Body of pancreas (tissue), 4 donors: Measurements from ENCODE around the gene MSL1. TPM values are rescaled to one million over a fixed set of nuclear protein-coding genes. Genes with fewer than 3 reads are reported as not detected.

Experiments used
- ATAC-seq: fragments of 150-250 bp; one replicate; pipeline ENCODE4 v1.9.1; 2016
- DNase-seq, 4 donors: peaks; one replicate each; pipeline ENCODE4 v3.0.0-alpha.2; 2019
- H3K27ac ChIP-seq, 4 donors: fragments of 200-600 bp; sonication (generic); 1 replicate in 3 of 4; 2 replicates in 1 of 4; pipeline versions ENCODE4 v1.5.1 to v1.6.1; 2016 to 2019; ENCODE audit warnings: mild to moderate bottlenecking in 1 of 4, mixed read lengths in 1 of 4, moderate library complexity in 1 of 4
- H3K27me3 ChIP-seq, 2 donors: fragments of 200-600 bp; sonication (generic); one replicate each; pipeline ENCODE4 v1.6.0; 2016; ENCODE audit warnings: mild to moderate bottlenecking in 1 of 2
- H3K36me3 ChIP-seq, 2 donors: fragments of 200-600 bp; sonication (generic); replicated peaks in 1 of 2; 2 replicates each; pipeline ENCODE4 v1.5.1; 2016; ENCODE audit warnings: low read depth in 2 of 2; ENCODE audit not compliant: insufficient read depth in 1 of 2
- H3K4me1 ChIP-seq: fragments of 200-600 bp; sonication (generic); one replicate; pipeline ENCODE4 v1.6.0; 2016
- H3K4me3 ChIP-seq, 2 donors: fragments of 200-600 bp; sonication (generic); 1 replicate in 1 of 2; 2 replicates in 1 of 2; pipeline ENCODE4 v1.5.1; 2016 to 2019
- H3K9me3 ChIP-seq, 3 donors: fragments of 200-600 bp; sonication (generic); 1 replicate in 2 of 3; 2 replicates in 1 of 3; pipeline ENCODE4 v1.5.1; 2016
- CTCF ChIP-seq, 7 experiments: fragments of 450-650 bp in 4 of 7; fragments of 200-600 bp in 3 of 7; sonication (generic) in 3 of 7; IDR thresholded peaks; one replicate each; pipeline ENCODE4 v1.5.1; 2016 to 2019; ENCODE audit warnings: antibody characterized with exemption in 7 of 7
- POLR2A ChIP-seq, 3 donors: fragments of 450-650 bp; IDR thresholded peaks; one replicate each; pipeline ENCODE4 v1.6.1; 2016; ENCODE audit warnings: antibody characterized with exemption in 3 of 3, mild to moderate bottlenecking in 2 of 3
- WGBS, 2 donors: methylation state at CpG; one replicate each; pipeline ENCODE4 v1.1.5; 2017; 5-methylcytosine and 5-hydroxymethylcytosine counted together
- intact Hi-C: fragments of 100-400 bp; cut with DNase I; formaldehyde crosslinking; loops from one replicate; pipeline ENCODE4 v1.15.1; 2023
- total RNA-seq, 2 donors: library from RNA; depleted of rRNA; stranded (reverse); fragments of >200 nt; gene quantifications; one replicate each; pipeline ENCODE4 v1.1.0, GENCODE V29; 2016

MSL1 gene
- total RNA-seq, 2 donors from 2014 or later = 75.5 to 157 TPM

- Histone ChIP-seq H3K9me3 (no peaks in the 10 kb centered on the region), H3K27me3 (no peaks in the 10 kb centered on the region), H3K27ac (peak overlapping the region; percentile 90 to 98 (median 98)), H3K4me3 (no peak overlapping the region), H3K4me1 (peaks cover 82% of the 10 kb centered on the region), H3K36me3 (no peaks in the 10 kb centered on the region)
- ATAC-seq = no peak
- TF ChIP-seq POLR2A (IDR thresholded peaks at IDR 0.05) = no peak
- no peak for TF ChIP-seq CTCF (IDR thresholded peaks at IDR 0.05)
- DNase-seq = no peak
- 84 to 86% methylated on average over 7 to 8 of the region's 8 CpGs for WGBS, 2 donors
- intact Hi-C loops = no loop called here
Observed at GRCh38 chr17:40074175-40074512, 47.6 kb upstream of the MSL1 start.

- DNase-seq (no peak), ATAC-seq (peak; percentile 17)
- H3K9me3 ChIP-seq = no peaks in the 10 kb centered on the region
- peak overlapping the region; percentile 90 to 98 (median 98) for H3K27ac ChIP-seq
- H3K4me1 ChIP-seq = peaks cover 75% of the 10 kb centered on the region
- H3K36me3 ChIP-seq = no peaks in the 10 kb centered on the region
- no peaks in the 10 kb centered on the region for H3K27me3 ChIP-seq
- intact Hi-C loops = no loop called here
- H3K4me3 ChIP-seq = no peak overlapping the region
- TF ChIP-seq CTCF (IDR thresholded peaks at IDR 0.05) (no peak), POLR2A (IDR thresholded peaks at IDR 0.05) (no peak)
- WGBS, 2 donors = 29 to 36% methylated on average over 6 of the region's 6 CpGs
Observed at GRCh38 chr17:40074871-40075200, 46.9 kb upstream of the MSL1 start.

DNA sequence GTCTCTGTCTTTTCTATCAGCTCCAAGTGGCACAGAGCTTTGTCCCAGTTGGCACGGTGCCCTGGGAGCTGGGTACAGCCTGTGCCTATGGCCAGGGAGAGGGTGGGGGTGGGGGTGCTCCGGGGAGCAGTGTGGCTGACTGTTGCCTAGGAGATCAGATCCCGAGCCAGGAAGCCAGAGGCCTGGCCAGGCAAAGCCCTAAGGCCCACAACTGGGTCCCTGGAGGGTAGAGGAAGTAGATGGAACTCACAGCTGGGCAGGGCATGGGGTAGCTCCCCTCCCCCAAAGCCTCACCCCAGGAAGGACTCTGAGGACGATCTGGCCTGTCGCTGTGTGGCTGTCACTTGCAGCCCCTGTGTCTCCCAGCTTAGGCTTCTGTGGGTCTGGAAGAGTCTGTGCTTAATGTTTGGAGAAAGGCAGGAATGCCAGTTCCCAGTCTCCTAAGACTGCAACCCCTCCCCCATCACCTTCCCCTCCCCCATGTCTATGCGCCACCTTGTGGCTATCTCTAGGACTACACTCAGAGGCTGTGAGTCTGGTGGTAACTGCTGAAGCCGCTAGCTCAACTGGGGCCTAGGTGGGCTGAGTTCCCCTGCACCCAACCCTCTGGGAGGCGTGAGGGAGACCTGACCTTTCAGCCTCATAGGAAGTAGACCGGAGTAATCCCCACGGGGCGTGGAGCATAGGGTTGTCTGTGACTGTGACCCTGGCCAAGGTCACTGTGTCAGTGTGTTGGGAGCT, 46.4 kb upstream of the MSL1 start:
- H3K9me3 ChIP-seq = no peaks in the 10 kb centered on the region
- no peak overlapping the region for H3K4me3 ChIP-seq
- intact Hi-C loops = no loop called here
- DNase-seq = peak; percentile 93 to 98 (median 96)
- peak; percentile 76 to 98 (median 89) for TF ChIP-seq CTCF (IDR thresholded peaks at IDR 0.05)
- TF ChIP-seq POLR2A (IDR thresholded peaks at IDR 0.05) = peak in 2 of 3 donors; percentile 47 to 51
- H3K36me3 ChIP-seq = no peaks in the 10 kb centered on the region
- H3K27me3 ChIP-seq = no peaks in the 10 kb centered on the region
- peaks cover 70% of the 10 kb centered on the region for H3K4me1 ChIP-seq
- ATAC-seq = peak; percentile 81
- peak overlapping the region; percentile 90 to 98 (median 98) for H3K27ac ChIP-seq
- 0 to 4% methylated on average over 2 to 11 of the region's 11 CpGs for WGBS, 2 donors

DNA sequence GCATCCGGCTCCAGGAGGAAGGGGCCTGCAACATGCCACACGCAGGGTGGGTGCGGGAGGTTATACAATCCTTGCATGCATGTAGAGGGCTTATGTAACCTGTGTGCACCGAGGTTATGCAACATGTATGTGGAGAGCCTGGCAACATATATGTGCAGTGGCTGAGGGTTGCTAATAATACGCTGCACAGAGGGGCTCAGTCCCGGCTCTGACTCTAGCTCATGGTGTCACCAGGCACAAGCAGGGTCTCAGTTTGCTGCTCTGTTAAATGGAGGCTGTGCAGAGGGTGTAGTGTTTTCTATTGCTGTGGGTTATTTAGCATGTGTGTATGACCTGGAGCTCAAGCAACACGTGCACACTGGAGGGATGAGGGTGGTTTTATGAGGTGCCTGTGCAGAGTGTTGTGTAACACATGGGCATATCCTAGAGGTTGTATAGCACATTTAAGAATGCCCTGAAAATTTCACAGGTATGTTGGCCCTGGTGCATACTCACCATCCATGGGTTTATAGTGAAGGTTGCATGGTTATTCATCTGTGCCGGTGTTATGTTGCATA, 45.8 kb upstream of the MSL1 start:
- 28 to 42% methylated on average over 2 to 8 of the region's 8 CpGs for WGBS, 2 donors
- Histone ChIP-seq H3K4me1 (peaks cover 65% of the 10 kb centered on the region), H3K27me3 (no peaks in the 10 kb centered on the region), H3K9me3 (no peaks in the 10 kb centered on the region), H3K36me3 (no peaks in the 10 kb centered on the region), H3K27ac (peak overlapping the region; percentile 90 to 98 (median 98)), H3K4me3 (no peak overlapping the region)
- ATAC-seq = no peak
- TF ChIP-seq POLR2A (IDR thresholded peaks at IDR 0.05) (no peak), CTCF (IDR thresholded peaks at IDR 0.05) (no peak)
- no peak for DNase-seq
- intact Hi-C loops = no loop called here

GRCh38 chr17:40076591-40076990, 45.2 kb upstream of the MSL1 start:
- Histone ChIP-seq H3K4me3 (no peak overlapping the region), H3K27me3 (no peaks in the 10 kb centered on the region), H3K36me3 (no peaks in the 10 kb centered on the region), H3K9me3 (no peaks in the 10 kb centered on the region), H3K4me1 (peaks cover 63% of the 10 kb centered on the region), H3K27ac (peak overlapping the region; percentile 90 to 98 (median 98))
- no peak for ATAC-seq
- 76 to 81% methylated on average over 7 of the region's 7 CpGs for WGBS, 2 donors
- DNase-seq = no peak
- TF ChIP-seq POLR2A (IDR thresholded peaks at IDR 0.05) (no peak), CTCF (IDR thresholded peaks at IDR 0.05) (no peak)
- intact Hi-C loops = no loop called here
